ENCODE measurements around the gene GPANK1. TPM values are rescaled to one million over a fixed set of nuclear protein-coding genes. Genes with fewer than 3 reads are reported as not detected.

The GPANK1 gene
- total RNA-seq, 1 experiment from 2014 or later = 26.8 TPM

DNA sequence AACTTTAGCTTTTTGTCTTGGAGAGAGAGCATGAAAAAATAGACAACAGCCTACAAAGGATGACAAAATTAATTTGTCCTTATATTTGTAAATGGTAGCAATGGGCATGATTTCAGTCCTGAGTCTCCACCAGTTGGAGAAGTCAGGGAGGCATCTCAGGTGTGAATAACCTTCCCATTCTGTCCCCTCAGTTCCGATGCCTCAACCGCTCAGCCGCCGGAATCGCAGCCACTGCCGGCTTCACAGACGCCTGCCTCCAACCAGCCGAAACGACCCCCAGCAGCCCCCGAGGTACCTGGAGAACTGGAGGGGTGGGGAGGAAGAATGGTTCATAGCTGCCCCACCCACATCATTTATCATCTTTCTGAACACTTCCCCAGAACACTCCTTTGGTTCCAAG, 40.7 kb downstream of the GPANK1 start:
- no peak overlapping the region for H3K23ac ChIP-seq (ENCODE audit: insufficient read length, low read depth, low read length)
- Mint-ChIP-seq H3K27ac (peak overlapping the region in 1 of 3 experiments; percentile 34; a peak in 2 of 7 replicates), H3K36me3 (ENCODE audit: insufficient read depth in 1 of 3, low read depth in 3 of 3) (peaks cover 72 to 80% (median 80%) of the 10 kb centered on the region in 3 experiments), H3K4me3 (no peak overlapping the region; a peak in 1 of 5 replicates), H3K4me1 (peaks cover 14 to 16% of the 10 kb centered on the region in 2 experiments), H3K9me3 (no peaks in the 10 kb centered on the region; a peak in 1 of 5 replicates), H3K27me3 (ENCODE audit: low read depth) (no peaks in the 10 kb centered on the region; the same call in 1 of the 2 replicates)
- H3K79me2 ChIP-seq (ENCODE audit: insufficient read depth, low read length) = peaks cover 20% of the 10 kb centered on the region
- H3K9me3 ChIP-seq (ENCODE audit: control insufficient read depth, low read depth, low read length) = no peaks in the 10 kb centered on the region
- no peak overlapping the region for H2BK15ac ChIP-seq (ENCODE audit: low read depth, low read length)
- H3K4ac ChIP-seq (ENCODE audit: low read depth, low read length) = no peak overlapping the region
- H3T11ph ChIP-seq (ENCODE audit: low read length) = no peak overlapping the region
- peaks cover 8% of the 10 kb centered on the region for H3K23me2 ChIP-seq (ENCODE audit: insufficient read length, low read depth, low read length, poor library complexity, severe bottlenecking)
- no peak overlapping the region for H4K5ac ChIP-seq (ENCODE audit: insufficient read length, low read depth, low read length)
- H2BK120ac ChIP-seq (ENCODE audit: low read depth, low read length, poor library complexity, severe bottlenecking) = no peak overlapping the region
- peaks cover 5% of the 10 kb centered on the region for H3K79me1 ChIP-seq (ENCODE audit: insufficient read depth, low read depth, low read length, poor library complexity, severe bottlenecking)
- no CpG with 5 or more reads among the region's 10 CpGs for WGBS (ENCODE audit: extremely low coverage, insufficient read length, low lambda C conversion rate)
- H3K27me3 ChIP-seq (ENCODE audit: insufficient read depth, low read length) = no peaks in the 10 kb centered on the region
- no peak overlapping the region for H3K4me2 ChIP-seq (ENCODE audit: insufficient read depth, insufficient read length, low read length)
- no peak overlapping the region for H4K8ac ChIP-seq (replicated peaks; ENCODE audit: insufficient read length, low read depth, low read length)
- no peak for DNase-seq
- H2AK5ac ChIP-seq (ENCODE audit: insufficient read length, low read length) = no peak overlapping the region
- no peak overlapping the region for H2BK5ac ChIP-seq (ENCODE audit: insufficient read length, low read length)
- H3K14ac ChIP-seq (ENCODE audit: insufficient read depth, low read length) = no peak overlapping the region
- H4K91ac ChIP-seq (ENCODE audit: insufficient read length, low read depth, low read length) = no peak overlapping the region
- no peak overlapping the region for H2BK20ac ChIP-seq (ENCODE audit: low read depth, low read length, poor library complexity, severe bottlenecking)
- no peak overlapping the region for H3K27ac ChIP-seq (ENCODE audit: insufficient read length, low read depth, low read length)
- TF ChIP-seq, protein P1, sequence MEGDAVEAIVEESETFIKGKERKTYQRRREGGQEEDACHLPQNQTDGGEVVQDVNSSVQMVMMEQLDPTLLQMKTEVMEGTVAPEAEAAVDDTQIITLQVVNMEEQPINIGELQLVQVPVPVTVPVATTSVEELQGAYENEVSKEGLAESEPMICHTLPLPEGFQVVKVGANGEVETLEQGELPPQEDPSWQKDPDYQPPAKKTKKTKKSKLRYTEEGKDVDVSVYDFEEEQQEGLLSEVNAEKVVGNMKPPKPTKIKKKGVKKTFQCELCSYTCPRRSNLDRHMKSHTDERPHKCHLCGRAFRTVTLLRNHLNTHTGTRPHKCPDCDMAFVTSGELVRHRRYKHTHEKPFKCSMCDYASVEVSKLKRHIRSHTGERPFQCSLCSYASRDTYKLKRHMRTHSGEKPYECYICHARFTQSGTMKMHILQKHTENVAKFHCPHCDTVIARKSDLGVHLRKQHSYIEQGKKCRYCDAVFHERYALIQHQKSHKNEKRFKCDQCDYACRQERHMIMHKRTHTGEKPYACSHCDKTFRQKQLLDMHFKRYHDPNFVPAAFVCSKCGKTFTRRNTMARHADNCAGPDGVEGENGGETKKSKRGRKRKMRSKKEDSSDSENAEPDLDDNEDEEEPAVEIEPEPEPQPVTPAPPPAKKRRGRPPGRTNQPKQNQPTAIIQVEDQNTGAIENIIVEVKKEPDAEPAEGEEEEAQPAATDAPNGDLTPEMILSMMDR (conservative IDR thresholded peaks at IDR 0.05) = no peak
- no peaks in the 10 kb centered on the region for H4K20me1 ChIP-seq (ENCODE audit: control insufficient read depth, insufficient read depth, insufficient read length)
- no peak overlapping the region for H3K56ac ChIP-seq (ENCODE audit: insufficient read length, low read depth, low read length)
- H2BK12ac ChIP-seq (ENCODE audit: insufficient read length, low read depth, low read length) = no peak overlapping the region
- H3K18ac ChIP-seq (ENCODE audit: insufficient read length, low read depth, low read length) = no peak overlapping the region
- H3K4me1 ChIP-seq (ENCODE audit: insufficient read depth, low read length) = peaks cover 3% of the 10 kb centered on the region; the same call in 1 of the 2 replicates
- no peak overlapping the region for H3K9ac ChIP-seq (ENCODE audit: extremely low read depth, insufficient read length, low read length)
- H2AFZ ChIP-seq (ENCODE audit: low read length) = no peak overlapping the region
